ENCODE results near the gene TNIK. TPM values are rescaled to one million over a fixed set of nuclear protein-coding genes. Genes with fewer than 3 reads are reported as not detected.

TNIK gene
- total RNA-seq, 1 experiment from 2014 or later, result 0.69 TPM

DNA sequence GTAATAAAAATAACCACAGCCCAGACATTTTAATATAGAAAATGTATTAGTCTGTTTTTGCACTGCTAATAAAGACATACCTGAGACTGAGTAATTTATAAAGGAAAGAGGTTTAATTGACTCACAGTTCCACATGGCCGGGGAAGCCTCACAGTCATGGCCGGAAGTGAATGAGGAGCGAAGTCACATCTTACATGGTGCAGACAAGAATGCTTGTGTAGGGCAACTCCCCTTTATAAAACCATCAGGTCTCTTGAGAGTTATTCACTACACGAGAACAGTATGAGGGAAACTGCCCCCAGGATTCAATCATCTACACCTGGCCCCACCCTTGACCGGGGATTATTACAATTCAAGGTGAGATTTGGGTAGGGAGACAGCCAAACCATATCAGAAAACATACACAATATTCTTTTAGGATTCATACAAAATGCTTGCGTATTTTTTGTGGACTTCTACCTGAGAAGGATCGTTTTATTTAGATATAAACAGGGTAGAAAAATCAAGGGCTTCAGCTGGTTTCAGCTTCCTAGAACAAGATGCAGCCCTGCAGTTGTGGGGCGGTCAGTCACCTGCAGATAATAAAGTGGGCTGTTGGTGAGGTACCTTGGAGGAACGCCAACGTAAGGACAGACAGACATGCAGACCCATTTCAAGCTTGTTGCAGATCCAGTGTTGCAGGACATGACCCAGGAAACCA is 101.9 kb downstream of the TNIK start:
- no peak overlapping the region for H3K27ac ChIP-seq (ENCODE audit: low read depth, low read length, poor library complexity, severe bottlenecking)
- no peak for DNase-seq (ENCODE audit: low spot score)
- no peak for TF ChIP-seq EZH2 (IDR thresholded peaks at IDR 0.05; ENCODE audit: borderline replicate concordance, low read depth, low read length, poor library complexity, severe bottlenecking)
- TF ChIP-seq, protein P1, sequence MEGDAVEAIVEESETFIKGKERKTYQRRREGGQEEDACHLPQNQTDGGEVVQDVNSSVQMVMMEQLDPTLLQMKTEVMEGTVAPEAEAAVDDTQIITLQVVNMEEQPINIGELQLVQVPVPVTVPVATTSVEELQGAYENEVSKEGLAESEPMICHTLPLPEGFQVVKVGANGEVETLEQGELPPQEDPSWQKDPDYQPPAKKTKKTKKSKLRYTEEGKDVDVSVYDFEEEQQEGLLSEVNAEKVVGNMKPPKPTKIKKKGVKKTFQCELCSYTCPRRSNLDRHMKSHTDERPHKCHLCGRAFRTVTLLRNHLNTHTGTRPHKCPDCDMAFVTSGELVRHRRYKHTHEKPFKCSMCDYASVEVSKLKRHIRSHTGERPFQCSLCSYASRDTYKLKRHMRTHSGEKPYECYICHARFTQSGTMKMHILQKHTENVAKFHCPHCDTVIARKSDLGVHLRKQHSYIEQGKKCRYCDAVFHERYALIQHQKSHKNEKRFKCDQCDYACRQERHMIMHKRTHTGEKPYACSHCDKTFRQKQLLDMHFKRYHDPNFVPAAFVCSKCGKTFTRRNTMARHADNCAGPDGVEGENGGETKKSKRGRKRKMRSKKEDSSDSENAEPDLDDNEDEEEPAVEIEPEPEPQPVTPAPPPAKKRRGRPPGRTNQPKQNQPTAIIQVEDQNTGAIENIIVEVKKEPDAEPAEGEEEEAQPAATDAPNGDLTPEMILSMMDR (conservative IDR thresholded peaks at IDR 0.05; ENCODE audit: low read depth, low read length), result no peak
- ChIA-PET CTCF (no interaction called here), POLR2A (ENCODE audit: low non-redundant PET) (no interaction called here)
- no peaks in the 10 kb centered on the region for H3K36me3 ChIP-seq (ENCODE audit: insufficient read depth, low read length, poor library complexity, severe bottlenecking)
- peaks cover 5% of the 10 kb centered on the region for H3K27me3 ChIP-seq (replicated peaks; ENCODE audit: insufficient read depth, low read depth, low read length, poor library complexity)
- peaks cover 13% of the 10 kb centered on the region for H3K4me1 ChIP-seq (ENCODE audit: insufficient read depth, low read length, poor library complexity, severe bottlenecking)
- intact Hi-C loops (cut with micrococcal nuclease; ENCODE audit: unreplicated experiment), result no loop called here
- no peak overlapping the region for H3K4me3 ChIP-seq (ENCODE audit: low read depth, low read length, poor library complexity, severe bottlenecking)
- no TSS peak for BruUV-seq (replicated peaks)
- no peaks in the 10 kb centered on the region for H3K9me3 ChIP-seq (ENCODE audit: low read depth, low read length, poor library complexity, severe bottlenecking)

DNA sequence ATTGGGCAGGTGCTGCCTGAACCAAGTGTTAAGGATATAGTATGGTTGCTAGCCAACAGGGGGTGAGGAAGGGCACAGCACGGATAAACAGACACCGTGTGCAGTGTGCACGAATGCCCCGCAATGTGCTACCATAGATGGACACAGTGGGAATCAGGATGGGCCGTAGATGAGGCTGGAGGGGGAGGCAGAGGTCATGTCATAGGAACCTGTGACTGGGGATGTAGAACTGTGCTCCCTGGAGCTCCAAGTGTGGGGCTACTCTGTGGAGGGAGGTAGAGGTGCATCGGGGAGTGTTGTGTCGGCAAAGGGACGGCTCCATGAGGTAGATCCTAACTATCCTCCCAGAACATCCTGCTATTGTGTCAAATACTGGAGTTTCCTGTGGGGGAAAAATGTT is 102.5 kb downstream of the TNIK start:
- H3K4me3 ChIP-seq (ENCODE audit: low read depth, low read length, poor library complexity, severe bottlenecking), result no peak overlapping the region
- H3K4me1 ChIP-seq (ENCODE audit: insufficient read depth, low read length, poor library complexity, severe bottlenecking), result peaks cover 7% of the 10 kb centered on the region
- no peak overlapping the region for H3K27ac ChIP-seq (ENCODE audit: low read depth, low read length, poor library complexity, severe bottlenecking)
- ChIA-PET POLR2A (ENCODE audit: low non-redundant PET) (no interaction called here), CTCF (no interaction called here)
- TF ChIP-seq EZH2 (IDR thresholded peaks at IDR 0.05; ENCODE audit: borderline replicate concordance, low read depth, low read length, poor library complexity, severe bottlenecking), result no peak
- TF ChIP-seq, protein P1 (conservative IDR thresholded peaks at IDR 0.05; ENCODE audit: low read depth, low read length), result no peak
- intact Hi-C loops (cut with micrococcal nuclease; ENCODE audit: unreplicated experiment), result no loop called here
- H3K36me3 ChIP-seq (ENCODE audit: insufficient read depth, low read length, poor library complexity, severe bottlenecking), result no peaks in the 10 kb centered on the region
- H3K9me3 ChIP-seq (ENCODE audit: low read depth, low read length, poor library complexity, severe bottlenecking), result no peaks in the 10 kb centered on the region
- no TSS peak for BruUV-seq (replicated peaks)
- H3K27me3 ChIP-seq (replicated peaks; ENCODE audit: insufficient read depth, low read depth, low read length, poor library complexity), result peaks cover 5% of the 10 kb centered on the region
- no peak for DNase-seq (ENCODE audit: low spot score)

DNA sequence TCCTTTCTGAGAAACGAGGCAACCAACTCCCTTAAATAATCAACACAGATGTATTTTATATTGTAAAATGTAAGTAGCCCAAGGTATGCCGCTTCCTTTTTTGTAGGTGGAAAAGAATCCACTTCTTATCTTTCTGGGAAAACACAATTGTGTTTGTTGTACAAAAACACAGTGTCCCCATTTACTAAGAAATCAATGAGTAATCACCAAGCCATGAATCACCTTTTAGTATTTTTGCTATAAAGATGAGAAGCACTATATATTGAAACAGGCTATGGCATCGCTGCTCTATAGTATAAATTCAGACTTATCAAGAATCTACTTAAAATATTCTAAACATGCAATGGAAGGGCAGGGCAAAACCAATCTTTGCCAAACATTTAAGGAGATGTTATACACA is 104.0 kb downstream of the TNIK start:
- POLR2A ChIA-PET (ENCODE audit: low non-redundant PET), result no interaction called here
- DNase-seq (ENCODE audit: low spot score), result no peak
- CTCF ChIA-PET, result no interaction called here

More for the DNA sequence above, 104.0 kb downstream of the TNIK start:
- Histone ChIP-seq H3K27ac (ENCODE audit: low read depth, low read length, poor library complexity, severe bottlenecking) (no peak overlapping the region), H3K4me1 (ENCODE audit: insufficient read depth, low read length, poor library complexity, severe bottlenecking) (peaks cover 7% of the 10 kb centered on the region), H3K27me3 (replicated peaks; ENCODE audit: insufficient read depth, low read depth, low read length, poor library complexity) (peaks cover 5% of the 10 kb centered on the region), H3K4me3 (ENCODE audit: low read depth, low read length, poor library complexity, severe bottlenecking) (no peak overlapping the region), H3K36me3 (ENCODE audit: insufficient read depth, low read length, poor library complexity, severe bottlenecking) (no peaks in the 10 kb centered on the region), H3K9me3 (ENCODE audit: low read depth, low read length, poor library complexity, severe bottlenecking) (no peaks in the 10 kb centered on the region)
- intact Hi-C loops (cut with micrococcal nuclease; ENCODE audit: unreplicated experiment), result no loop called here
- BruUV-seq (replicated peaks), result no TSS peak
- TF ChIP-seq EZH2 (IDR thresholded peaks at IDR 0.05; ENCODE audit: borderline replicate concordance, low read depth, low read length, poor library complexity, severe bottlenecking), result no peak
- TF ChIP-seq, protein P1 (conservative IDR thresholded peaks at IDR 0.05; ENCODE audit: low read depth, low read length), result no peak

Measured in A673 (cell line).